OCI-LY3 (cell line): Measurements from ENCODE around the gene BLCAP.

ENCODE experiments used
- H2AFZ ChIP-seq: fragments of 200-600, 300-600 bp; shearing (Covaris generic); 2 replicates; pipeline ENCODE4 v1.6.0; 2014; ENCODE audit warnings: antibody characterized with exemption, low read depth, low read length
- H3K27ac ChIP-seq: fragments of 200-600, 300-600 bp; sonication (generic); 2 replicates; pipeline ENCODE4 v1.5.1; 2014; ENCODE audit warnings: mild to moderate bottlenecking, low read length, moderate library complexity, mixed read lengths
- H3K27me3 ChIP-seq: fragments of 200-600, 300-600 bp; sonication (generic); 2 replicates; pipeline ENCODE4 v1.6.1; 2014; ENCODE audit warnings: low read depth, low read length, mixed read lengths
- H3K36me3 ChIP-seq: fragments of 200-600, 300-600 bp; sonication (generic); replicated peaks from 2 replicates; pipeline ENCODE3; 2014; ENCODE audit warnings: low read depth, low read length, mixed read lengths
- H3K4me1 ChIP-seq: fragments of 300-600, 200-600 bp; sonication (generic); 2 replicates; pipeline ENCODE4 v1.6.1; 2014; ENCODE audit warnings: low read length, mixed read lengths
- H3K4me2 ChIP-seq: fragments of 200-600, 300-600 bp; sonication (generic); 2 replicates; pipeline ENCODE4 v1.6.1; 2014; ENCODE audit warnings: low read length, mixed read lengths
- H3K4me3 ChIP-seq: fragments of 300-600, 200-600 bp; sonication (generic); 2 replicates; pipeline ENCODE4 v1.5.1; 2014; ENCODE audit warnings: antibody characterized with exemption, mild to moderate bottlenecking, low read length, moderate library complexity
- H3K79me2 ChIP-seq: fragments of 300-600, 200-600 bp; shearing (Covaris generic); 2 replicates; pipeline ENCODE4 v1.6.1; 2014; ENCODE audit warnings: mild to moderate bottlenecking, low read length, mixed read lengths
- H3K9ac ChIP-seq: fragments of 300-600, 200-600 bp; shearing (Covaris generic); 2 replicates; pipeline ENCODE4 v1.6.0; 2014; ENCODE audit warnings: mild to moderate bottlenecking, low read length, moderate library complexity
- H3K9me3 ChIP-seq: fragments of 200-600, 300-600 bp; shearing (Covaris generic); 2 replicates; pipeline ENCODE4 v1.6.1; 2014; ENCODE audit warnings: low read length, mixed read lengths; ENCODE audit not compliant: insufficient read depth
- H4K20me1 ChIP-seq: fragments of 200-600, 300-600 bp; sonication (generic); 2 replicates; pipeline ENCODE4 v1.6.1; 2016; ENCODE audit warnings: low read length, mixed read lengths; ENCODE audit not compliant: insufficient read depth
- EZH2phosphoT487 ChIP-seq: fragments of 200-600 bp; shearing (Covaris generic); IDR thresholded peaks from 2 replicates; pipeline ENCODE4 v1.6.1; 2018; ENCODE audit warnings: antibody characterized with exemption, mixed run types, low read depth
- TF ChIP-seq, protein P1 (sequence below): fragments of 200-600, 300-600 bp; sonication (generic); IDR thresholded peaks from 2 replicates; pipeline ENCODE4 v1.5.1; 2014; ENCODE audit warnings: antibody characterized with exemption, low read length, low read depth

Gene BLCAP

DNA sequence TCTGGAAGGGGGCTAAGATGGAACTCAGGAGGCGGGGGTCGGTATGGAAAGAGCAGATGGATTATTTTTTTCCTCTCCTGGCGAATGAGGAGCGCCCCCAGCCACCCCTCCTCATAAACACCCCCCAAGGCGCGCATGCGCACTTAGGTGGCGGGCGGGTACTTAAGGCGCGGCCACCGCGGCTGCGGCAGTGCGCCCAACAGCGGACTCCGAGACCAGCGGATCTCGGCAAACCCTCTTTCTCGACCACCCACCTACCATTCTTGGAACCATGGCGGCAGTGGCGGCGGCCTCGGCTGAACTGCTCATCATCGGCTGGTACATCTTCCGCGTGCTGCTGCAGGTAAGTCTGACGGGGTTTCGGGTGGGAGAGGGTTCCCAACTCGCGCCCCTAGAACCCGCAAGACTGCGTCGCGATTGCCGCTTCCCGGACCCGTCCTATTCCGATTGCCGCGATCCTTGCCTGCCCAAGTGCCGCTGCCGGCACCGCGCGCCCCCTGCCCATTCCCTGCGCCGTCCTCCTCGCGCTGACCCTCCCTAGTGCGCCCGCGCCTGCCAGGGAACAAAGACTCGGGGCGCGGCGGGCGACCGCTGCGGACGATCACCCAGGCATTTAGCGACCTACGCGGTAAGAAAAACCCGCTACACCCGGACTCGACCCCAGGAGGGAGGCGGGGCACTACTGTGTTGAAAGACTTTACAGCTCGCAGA lies 6.5 kb downstream of the BLCAP start, which contains the start of gene NNAT:
Gene NNAT, plus strand, starts transcription at position 190 of the 711 bp plus-strand sequence. Its CDS starts 82 bp downstream, at position 272.
- H3K9ac ChIP-seq: no peak within 1 kb of the TSS
- H3K4me1 ChIP-seq: peaks cover 5% of the 10 kb centered on the region
- peaks cover 12% of the 10 kb centered on the region; the same call in 1 of the 2 replicates for H4K20me1 ChIP-seq
- no peaks in the 10 kb centered on the region for H3K27me3 ChIP-seq
- H3K4me3 ChIP-seq: no peak within 1 kb of the TSS
- H3K79me2 ChIP-seq: peaks cover 47% of the 10 kb centered on the region
- TF ChIP-seq EZH2phosphoT487: no peak
- TF ChIP-seq, protein P1, sequence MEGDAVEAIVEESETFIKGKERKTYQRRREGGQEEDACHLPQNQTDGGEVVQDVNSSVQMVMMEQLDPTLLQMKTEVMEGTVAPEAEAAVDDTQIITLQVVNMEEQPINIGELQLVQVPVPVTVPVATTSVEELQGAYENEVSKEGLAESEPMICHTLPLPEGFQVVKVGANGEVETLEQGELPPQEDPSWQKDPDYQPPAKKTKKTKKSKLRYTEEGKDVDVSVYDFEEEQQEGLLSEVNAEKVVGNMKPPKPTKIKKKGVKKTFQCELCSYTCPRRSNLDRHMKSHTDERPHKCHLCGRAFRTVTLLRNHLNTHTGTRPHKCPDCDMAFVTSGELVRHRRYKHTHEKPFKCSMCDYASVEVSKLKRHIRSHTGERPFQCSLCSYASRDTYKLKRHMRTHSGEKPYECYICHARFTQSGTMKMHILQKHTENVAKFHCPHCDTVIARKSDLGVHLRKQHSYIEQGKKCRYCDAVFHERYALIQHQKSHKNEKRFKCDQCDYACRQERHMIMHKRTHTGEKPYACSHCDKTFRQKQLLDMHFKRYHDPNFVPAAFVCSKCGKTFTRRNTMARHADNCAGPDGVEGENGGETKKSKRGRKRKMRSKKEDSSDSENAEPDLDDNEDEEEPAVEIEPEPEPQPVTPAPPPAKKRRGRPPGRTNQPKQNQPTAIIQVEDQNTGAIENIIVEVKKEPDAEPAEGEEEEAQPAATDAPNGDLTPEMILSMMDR: no peak
- H3K36me3 ChIP-seq: peaks cover 10% of the 10 kb centered on the region
- no peak within 1 kb of the TSS for H3K27ac ChIP-seq
- H3K4me2 ChIP-seq: no peak within 1 kb of the TSS
- H2AFZ ChIP-seq: no peak within 1 kb of the TSS
- no peaks in the 10 kb centered on the region for H3K9me3 ChIP-seq

DNA sequence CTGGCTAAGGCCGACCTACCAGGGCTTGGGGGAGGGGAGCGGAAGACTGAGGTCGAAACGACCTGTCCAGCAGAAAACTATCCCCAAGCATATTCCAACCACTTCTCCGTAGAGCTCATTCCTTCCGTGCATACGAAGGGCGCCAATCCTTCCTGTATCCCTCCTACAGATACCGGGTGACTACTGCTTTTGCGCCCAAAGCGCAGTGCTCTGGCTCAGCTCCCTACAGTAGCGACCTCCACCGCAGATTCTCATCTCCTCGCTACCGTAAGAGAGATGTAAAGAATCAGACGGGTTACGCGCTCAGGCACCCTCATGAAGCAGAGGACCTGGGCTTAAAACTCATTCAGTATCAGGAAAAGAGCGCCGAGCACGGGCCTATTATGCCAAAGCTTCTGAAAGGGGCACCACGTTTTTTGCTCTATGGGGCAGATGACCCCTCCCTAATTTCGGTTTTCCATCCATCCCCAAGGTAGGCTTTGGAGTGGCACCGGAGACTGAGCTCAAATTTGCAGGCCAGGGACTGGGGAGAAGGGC lies 7.2 kb downstream of the BLCAP start:
- Histone ChIP-seq H3K27me3 (no peaks in the 10 kb centered on the region), H4K20me1 (peaks cover 9% of the 10 kb centered on the region; the same call in 1 of the 2 replicates), H3K79me2 (peaks cover 40% of the 10 kb centered on the region), H3K4me3 (no peak overlapping the region), H2AFZ (no peak overlapping the region), H3K9me3 (no peaks in the 10 kb centered on the region), H3K9ac (no peak overlapping the region), H3K4me2 (no peak overlapping the region), H3K27ac (no peak overlapping the region), H3K36me3 (peaks cover 15% of the 10 kb centered on the region), H3K4me1 (no peaks in the 10 kb centered on the region)
- TF ChIP-seq, protein P1: no peak
- TF ChIP-seq EZH2phosphoT487: no peak

- Histone ChIP-seq H3K27ac (no peak overlapping the region), H3K36me3 (peaks cover 15% of the 10 kb centered on the region), H3K9me3 (no peaks in the 10 kb centered on the region), H3K27me3 (no peaks in the 10 kb centered on the region), H3K4me3 (no peak overlapping the region), H3K9ac (no peak overlapping the region), H3K79me2 (peaks cover 33% of the 10 kb centered on the region), H3K4me2 (no peak overlapping the region), H4K20me1 (peaks cover 7% of the 10 kb centered on the region; the same call in 1 of the 2 replicates), H2AFZ (no peak overlapping the region), H3K4me1 (no peaks in the 10 kb centered on the region)
- TF ChIP-seq, protein P1: peak; percentile 37
- TF ChIP-seq EZH2phosphoT487: no peak
These were observed 7.9 kb downstream of the BLCAP start for GRCh38 chr20:37519508-37520418.
